Panc1 (cell line): ENCODE results near the gene RFTN1. TPM values are rescaled to one million over a fixed set of nuclear protein-coding genes. Genes with fewer than 3 reads are reported as not detected.

Experiments
- ATAC-seq: fragments of 200-7000 bp; cut with Tn5 transposase; 2 replicates; pipeline ENCODE4 v1.9.1; 2020; ENCODE audit warnings: mild to moderate bottlenecking, moderate library complexity
- BruUV-seq: library from RNA; stranded (reverse); fragments of 400-500 nt; replicated peaks from 2 replicates; lab custom pipeline; 2021; lab: Mats Ljungman, UMichigan
- CTCF ChIA-PET: fragments of 300-600 bp; sonication (Branson Sonifier 250); formaldehyde crosslinking; loops from one replicate; lab custom pipeline; 2022; ENCODE audit warnings: antibody characterized with exemption; lab: Charles Lee
- POLR2A ChIA-PET: fragments of 300-600 bp; sonication (Branson Sonifier 250); formaldehyde crosslinking; loops from one replicate; lab custom pipeline; 2022; ENCODE audit warnings: antibody characterized with exemption; lab: Charles Lee
- DNase-seq: peaks from one replicate; pipeline ENCODE4 v3.0.0-alpha.2; 2010; ENCODE audit warnings: low read depth, low spot score
- H3K27ac ChIP-seq: 2 replicates; pipeline ENCODE4 v1.5.1; 2011; ENCODE audit warnings: mild to moderate bottlenecking, low read length, inconsistent platforms
- H3K27me3 ChIP-seq: fragments of 200-500 bp; sonication (Bioruptor generic); 2 replicates; pipeline ENCODE4 v1.6.0; 2014; ENCODE audit warnings: low read length, inconsistent platforms; ENCODE audit not compliant: control insufficient read depth, insufficient read depth
- H3K36me3 ChIP-seq: fragments of 200-500 bp; sonication (Bioruptor generic); 2 replicates; pipeline ENCODE4 v1.5.1; 2014; ENCODE audit warnings: inconsistent platforms, mild to moderate bottlenecking, low read length, moderate library complexity; ENCODE audit not compliant: control insufficient read depth, insufficient read depth
- H3K4me1 ChIP-seq: 2 replicates; pipeline ENCODE4 v1.5.1; 2011; ENCODE audit warnings: inconsistent platforms, mild to moderate bottlenecking, low read length, moderate library complexity; ENCODE audit not compliant: control insufficient read depth, insufficient read depth
- H3K4me3 ChIP-seq, 2 experiments: 2 replicates each; pipeline ENCODE4 v1.5.1; 2011 to 2012; ENCODE audit warnings: low read depth in 2 of 2, low read length in 2 of 2, mild to moderate bottlenecking in 2 of 2, inconsistent platforms in 1 of 2, moderate library complexity in 1 of 2
- H3K9me3 ChIP-seq: fragments of 200-500 bp; sonication (Bioruptor generic); 2 replicates; pipeline ENCODE4 v1.5.1; 2014; ENCODE audit warnings: low read depth, mild to moderate bottlenecking, inconsistent platforms, low read length, moderate library complexity; ENCODE audit not compliant: control insufficient read depth, insufficient read depth
- CTCF ChIP-seq: fragments of 450-650 bp; IDR thresholded peaks from 2 replicates; pipeline ENCODE4 v1.5.1; 2017; ENCODE audit warnings: mild to moderate bottlenecking
- POLR2AphosphoS5 ChIP-seq: IDR thresholded peaks from 2 replicates; pipeline ENCODE4 v1.6.1; 2012; ENCODE audit warnings: mild to moderate bottlenecking, low read depth, low read length, moderate library complexity
- REST ChIP-seq, 2 experiments: IDR thresholded peaks; 2 replicates each; pipeline ENCODE4 v1.6.1; 2011 to 2012; ENCODE audit warnings: low read depth in 2 of 2, control low read depth in 1 of 2, low read length in 1 of 2, mild to moderate bottlenecking in 1 of 2, moderate library complexity in 1 of 2; ENCODE audit not compliant: insufficient read depth in 1 of 2
- SIN3A ChIP-seq: IDR thresholded peaks from 2 replicates; pipeline ENCODE4 v1.6.1; 2012; ENCODE audit warnings: low read depth, mild to moderate bottlenecking, low read length, moderate library complexity, borderline replicate concordance; ENCODE audit not compliant: insufficient read depth
- TCF7L2 ChIP-seq: IDR thresholded peaks from 2 replicates; pipeline ENCODE4 v1.6.1; 2011; ENCODE audit warnings: mild to moderate bottlenecking, low read depth, low read length, inconsistent platforms
- in situ Hi-C: cut with HindIII; loops from 2 replicates; pipeline ENCODE4 v1.10.0; 2016; ENCODE audit warnings: low sequenced_read_pairs, low pct_unique_long_range_greater_than_20kb
- intact Hi-C: fragments of 100-400 bp; cut with micrococcal nuclease; formaldehyde crosslinking; loops from one replicate; pipeline ENCODE4 v1.10.0; 2022; ENCODE audit not compliant: unreplicated experiment
- total RNA-seq: library from RNA; stranded (reverse); gene quantifications from one replicate; pipeline ENCODE4 v1.2.1, GENCODE V29; 2021; ENCODE audit not compliant: unreplicated experiment

The RFTN1 gene
- total RNA-seq, 1 experiment from 2014 or later: 0.90 TPM

GRCh38 chr3:16528581-16528993, 15.1 kb upstream of the RFTN1 start:
- ATAC-seq (no peak), DNase-seq (no peak)
- Histone ChIP-seq H3K27ac (no peak overlapping the region), H3K4me3 (no peak overlapping the region), H3K36me3 (no peaks in the 10 kb centered on the region), H3K27me3 (peaks cover 7% of the 10 kb centered on the region), H3K9me3 (no peaks in the 10 kb centered on the region), H3K4me1 (no peaks in the 10 kb centered on the region)
- TF ChIP-seq POLR2AphosphoS5 (no peak), CTCF (no peak), TCF7L2 (no peak), REST (IDR thresholded peaks at IDR 0.05; ENCODE audit: insufficient read depth in 1 of 2, low read depth in 2 of 2, low read length in 1 of 2) (no peak), SIN3A (no peak)
- intact Hi-C loops (no loop called here), in situ Hi-C loops (no loop called here)
- ChIA-PET CTCF (no interaction called here), POLR2A (no interaction called here)
- BruUV-seq: no TSS peak

DNA sequence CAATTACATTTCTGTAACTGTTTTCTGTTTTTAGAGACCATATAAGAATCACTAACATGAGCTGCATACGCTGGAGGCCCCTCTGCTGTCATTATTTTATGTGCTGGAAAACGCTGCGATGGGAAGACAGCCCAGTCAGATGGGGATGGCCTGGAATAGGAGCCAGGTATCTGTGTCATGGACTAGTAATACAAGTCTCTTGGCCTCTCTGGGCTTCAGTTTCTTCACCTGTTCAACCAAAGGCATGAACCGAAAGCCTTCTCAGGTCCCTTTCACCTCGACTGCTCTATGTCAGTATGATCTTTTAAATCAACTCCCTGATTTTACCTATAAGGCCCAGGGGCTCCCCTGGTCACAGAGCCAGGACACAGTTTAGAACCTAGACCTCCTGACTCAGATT, 14.6 kb upstream of the RFTN1 start:
- ATAC-seq (no peak), DNase-seq (no peak)
- ChIA-PET CTCF (no interaction called here), POLR2A (no interaction called here)
- BruUV-seq: no TSS peak
- H3K27ac ChIP-seq: no peak overlapping the region
- H3K9me3 ChIP-seq: no peaks in the 10 kb centered on the region
- in situ Hi-C loops (no loop called here), intact Hi-C loops (no loop called here)
- no peaks in the 10 kb centered on the region for H3K4me1 ChIP-seq
- H3K27me3 ChIP-seq: peaks cover 7% of the 10 kb centered on the region
- no peak overlapping the region for H3K4me3 ChIP-seq
- TF ChIP-seq SIN3A: no peak
- TF ChIP-seq POLR2AphosphoS5: no peak
- no peak for TF ChIP-seq CTCF
- no peak for TF ChIP-seq TCF7L2
- TF ChIP-seq REST (IDR thresholded peaks at IDR 0.05; ENCODE audit: insufficient read depth in 1 of 2, low read depth in 2 of 2, low read length in 1 of 2): no peak
- no peaks in the 10 kb centered on the region for H3K36me3 ChIP-seq
